GM19043 (cell line): ENCODE results near the gene TSTD1.
"Not testable (repeated sequence)": the region's sequence is repeated elsewhere in the genome, so short reads cannot be mapped to it uniquely, and the experiment has no call there.

Experiments used
- ATAC-seq: cut with Tn5 transposase; IDR thresholded peaks from one replicate; pipeline ENCODE4 v1.9.1; 2021; ENCODE audit warnings: low read depth; ENCODE audit not compliant: unreplicated experiment

The TSTD1 gene

GRCh38 chr1:161039546-161039945 lies 782 bp upstream of the TSTD1 start:
- no peak for ATAC-seq

- ATAC-seq, result no peak
Observed at GRCh38 chr1:161039154-161039545, 386 bp upstream of the TSTD1 start.

- no peak for ATAC-seq
Observed at GRCh38 chr1:161037661-161038522, 872 bp downstream of the TSTD1 start.

- no peak for ATAC-seq
Observed at GRCh38 chr1:161033751-161034150, 5.0 kb downstream of the TSTD1 start.

- ATAC-seq, result no peak
Observed at GRCh38 chr1:161032409-161032808, 6.4 kb downstream of the TSTD1 start.

- no peak for ATAC-seq
Observed at GRCh38 chr1:161031874-161032273, 6.9 kb downstream of the TSTD1 start.

- ATAC-seq, result not testable (repeated sequence)
Observed at GRCh38 chr1:161029466-161029865, 9.3 kb downstream of the TSTD1 start.

- ATAC-seq, result not testable (repeated sequence)
Observed at GRCh38 chr1:161026954-161027353, 11.8 kb downstream of the TSTD1 start.

- not testable (repeated sequence) for ATAC-seq
Observed at GRCh38 chr1:161022432-161022831, 16.3 kb downstream of the TSTD1 start.

GRCh38 chr1:161021970-161022353 lies 16.8 kb downstream of the TSTD1 start:
- ATAC-seq, result no peak

GRCh38 chr1:161021165-161021969 lies 17.4 kb downstream of the TSTD1 start:
- peak; percentile 79 for ATAC-seq

GRCh38 chr1:161020509-161021164 lies 18.1 kb downstream of the TSTD1 start, which contains the start of gene F11R:
Gene F11R, minus strand, starts transcription at chr1:161021152. Its CDS starts 79 bp downstream, at chr1:161021073.
- peak; percentile 37 for ATAC-seq

- no peak for ATAC-seq
Observed at GRCh38 chr1:161019751-161020495, 18.8 kb downstream of the TSTD1 start.

- ATAC-seq, result not testable (repeated sequence)
Observed at GRCh38 chr1:161019111-161019660, 19.6 kb downstream of the TSTD1 start.

GRCh38 chr1:161018631-161018930 lies 20.2 kb downstream of the TSTD1 start:
- no peak for ATAC-seq

- ATAC-seq, result no peak
Observed at GRCh38 chr1:161017756-161018630, 20.8 kb downstream of the TSTD1 start.

- not testable (repeated sequence) for ATAC-seq
Observed at GRCh38 chr1:161017181-161017580, 21.6 kb downstream of the TSTD1 start.

GRCh38 chr1:161016683-161017082 lies 22.1 kb downstream of the TSTD1 start:
- not testable (repeated sequence) for ATAC-seq
